ENCODE results near the gene KIF1A.
A peak's percentile ranks its signal among the peaks of the same experiment; 100 is the strongest.
"Not testable (repeated sequence)": the region's sequence is repeated elsewhere in the genome, so short reads cannot be mapped to it uniquely, and the experiment has no call there.

The KIF1A gene

GRCh38 chr2:240784629-240785423 lies 35.2 kb downstream of the KIF1A start:
- peak in 2 of 5 donors; percentile 4 to 5 for DNase-seq

GRCh38 chr2:240783819-240784621 lies 36.0 kb downstream of the KIF1A start:
- DNase-seq, result peak in 2 of 5 donors; percentile 4 to 13

- peak in 2 of 5 donors; percentile 5 to 7 for DNase-seq
These were observed 36.9 kb downstream of the KIF1A start for GRCh38 chr2:240782886-240783818.

- peak in 1 of 5 donors; percentile 8 for DNase-seq
These were observed 37.7 kb downstream of the KIF1A start for GRCh38 chr2:240782221-240782885.

GRCh38 chr2:240781471-240782220 lies 38.4 kb downstream of the KIF1A start:
- DNase-seq, result no peak

- DNase-seq, result no peak
These were observed 39.9 kb downstream of the KIF1A start for GRCh38 chr2:240780023-240780700.

- DNase-seq, result not testable (repeated sequence)
These were observed 40.7 kb downstream of the KIF1A start for GRCh38 chr2:240779250-240779832.

GRCh38 chr2:240778426-240778825 lies 41.6 kb downstream of the KIF1A start:
- DNase-seq, result no peak

GRCh38 chr2:240777456-240778212 lies 42.4 kb downstream of the KIF1A start:
- no peak for DNase-seq

- no peak for DNase-seq
These were observed 44.1 kb downstream of the KIF1A start for GRCh38 chr2:240775905-240776304.

GRCh38 chr2:240774856-240775255 lies 45.2 kb downstream of the KIF1A start:
- DNase-seq, result no peak

- DNase-seq, result no peak
These were observed 50.9 kb downstream of the KIF1A start for GRCh38 chr2:240769096-240769495.

- no peak for DNase-seq
These were observed 51.8 kb downstream of the KIF1A start for GRCh38 chr2:240768216-240768615.

- no peak for DNase-seq
These were observed 52.7 kb downstream of the KIF1A start for GRCh38 chr2:240767341-240767740.

- DNase-seq, result no peak
These were observed 53.9 kb downstream of the KIF1A start for GRCh38 chr2:240766072-240766471.

GRCh38 chr2:240765007-240765406 lies 55.0 kb downstream of the KIF1A start:
- DNase-seq, result no peak

- DNase-seq, result no peak
These were observed 55.4 kb downstream of the KIF1A start for GRCh38 chr2:240764605-240765004.

GRCh38 chr2:240762971-240763370 lies 57.0 kb downstream of the KIF1A start:
- no peak for DNase-seq

- no peak for DNase-seq
These were observed 57.8 kb downstream of the KIF1A start for GRCh38 chr2:240762249-240762648.

Data from T-helper 1 cell (primary cell).